GM12891 (cell line): ENCODE measurements around the gene CHCT1.

Experiments used
- PAX5 ChIP-seq: IDR thresholded peaks from 2 replicates; pipeline ENCODE4 v1.6.1; 2011; ENCODE audit warnings: low read length, moderate library complexity, mild to moderate bottlenecking; ENCODE audit not compliant: insufficient read depth, severe bottlenecking
- POLR2A ChIP-seq: IDR thresholded peaks from 2 replicates; pipeline ENCODE4 v1.6.1; 2011; ENCODE audit warnings: low read depth, low read length, control low read depth
- POLR2AphosphoS5 ChIP-seq: IDR thresholded peaks from 2 replicates; pipeline ENCODE4 v1.6.1; 2011; ENCODE audit warnings: low read depth, low read length, control low read depth
- POU2F2 ChIP-seq: IDR thresholded peaks from 2 replicates; pipeline ENCODE4 v1.6.1; 2011; ENCODE audit warnings: low read depth, mild to moderate bottlenecking, control low read depth, low read length, moderate library complexity
- SPI1 ChIP-seq: IDR thresholded peaks from 2 replicates; pipeline ENCODE4 v1.6.1; 2011; ENCODE audit warnings: low read depth, low read length, control low read depth
- TAF1 ChIP-seq: IDR thresholded peaks from 2 replicates; pipeline ENCODE4 v1.6.1; 2011; ENCODE audit warnings: low read depth, low read length, control low read depth

DNA sequence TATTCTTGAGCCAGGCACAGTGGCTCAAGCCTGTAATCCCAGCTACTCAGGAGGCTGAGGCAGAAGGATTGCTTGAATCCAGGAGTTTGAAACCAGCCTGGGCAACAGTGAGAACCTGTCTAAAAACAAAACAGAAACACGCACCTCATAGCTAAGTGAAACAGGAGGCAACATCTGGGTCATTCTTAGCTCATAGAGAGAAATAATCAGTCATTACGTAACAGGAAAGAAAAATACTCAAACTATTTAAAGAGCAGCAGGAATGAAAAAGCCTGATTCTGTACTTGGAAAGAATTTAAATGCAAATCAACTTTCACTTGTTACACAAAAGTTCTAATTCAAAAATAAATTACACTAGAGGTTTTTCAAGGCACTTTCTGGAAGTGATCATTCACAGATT lies 17.2 kb downstream of the CHCT1 start:
- no peak for TF ChIP-seq POLR2A
- TF ChIP-seq POLR2AphosphoS5 = no peak
- no peak for TF ChIP-seq TAF1
- no peak for TF ChIP-seq SPI1
- TF ChIP-seq POU2F2 = no peak
- TF ChIP-seq PAX5 = no peak
